ENCODE measurements around the gene RDM1.

RDM1 gene

GRCh38 chr17:35889818-35890773, 40.5 kb downstream of the RDM1 start:
- TF ChIP-seq RAD21 (IDR thresholded peaks at IDR 0.05; ENCODE audit: low read depth), result no peak
- peak; percentile 47; the same call in 1 of the 2 replicates for TF ChIP-seq NFIC (IDR thresholded peaks at IDR 0.05)
- no peak for TF ChIP-seq TEAD4 (IDR thresholded peaks at IDR 0.05)

- TF ChIP-seq YY1 (IDR thresholded peaks at IDR 0.05; ENCODE audit: low read depth) (no peak), CEBPB (IDR thresholded peaks at IDR 0.05) (no peak), REST (IDR thresholded peaks at IDR 0.05; ENCODE audit: low read depth) (no peak), TAF1 (IDR thresholded peaks at IDR 0.05; ENCODE audit: low read depth) (no peak), FOXM1 (IDR thresholded peaks at IDR 0.05; ENCODE audit: borderline replicate concordance, low read depth) (no peak), TCF12 (IDR thresholded peaks at IDR 0.05; ENCODE audit: low read depth) (no peak), EP300 (IDR thresholded peaks at IDR 0.05; ENCODE audit: borderline replicate concordance) (no peak), ZBTB7A (IDR thresholded peaks at IDR 0.05; ENCODE audit: low read depth) (no peak), CREB1 (IDR thresholded peaks at IDR 0.05; ENCODE audit: low read depth) (no peak), EGR1 (IDR thresholded peaks at IDR 0.05) (no peak), MAX (IDR thresholded peaks at IDR 0.05) (no peak), USF1 (IDR thresholded peaks at IDR 0.05) (no peak), NFIC (IDR thresholded peaks at IDR 0.05) (no peak), RAD21 (IDR thresholded peaks at IDR 0.05; ENCODE audit: low read depth) (no peak)
Observed at GRCh38 chr17:35889241-35889640, 41.3 kb downstream of the RDM1 start.

GRCh38 chr17:35879773-35880654, 50.6 kb downstream of the RDM1 start, which contains the start of gene CCL5:
TSS of gene CCL5 (minus strand) at chr17:35880360.
- TF ChIP-seq TCF12 (IDR thresholded peaks at IDR 0.05; ENCODE audit: low read depth) (no peak), USF1 (IDR thresholded peaks at IDR 0.05) (no peak), NFIC (IDR thresholded peaks at IDR 0.05) (no peak), FOXM1 (IDR thresholded peaks at IDR 0.05; ENCODE audit: borderline replicate concordance, low read depth) (no peak), ZBTB7A (IDR thresholded peaks at IDR 0.05; ENCODE audit: low read depth) (no peak), CEBPB (IDR thresholded peaks at IDR 0.05) (no peak), TAF1 (IDR thresholded peaks at IDR 0.05; ENCODE audit: low read depth) (no peak), CREB1 (IDR thresholded peaks at IDR 0.05; ENCODE audit: low read depth) (no peak), EGR1 (IDR thresholded peaks at IDR 0.05) (no peak)

- TF ChIP-seq FOXM1 (IDR thresholded peaks at IDR 0.05; ENCODE audit: borderline replicate concordance, low read depth) (no peak), TCF12 (IDR thresholded peaks at IDR 0.05; ENCODE audit: low read depth) (no peak)
Observed at GRCh38 chr17:35878361-35878760, 52.2 kb downstream of the RDM1 start.

GRCh38 chr17:35877345-35878029, 53.1 kb downstream of the RDM1 start:
- no peak for TF ChIP-seq ZBTB7A (IDR thresholded peaks at IDR 0.05; ENCODE audit: low read depth)
- no peak for TF ChIP-seq CREB1 (IDR thresholded peaks at IDR 0.05; ENCODE audit: low read depth)
- no peak for TF ChIP-seq YY1 (IDR thresholded peaks at IDR 0.05; ENCODE audit: low read depth)
- TF ChIP-seq USF1 (IDR thresholded peaks at IDR 0.05), result no peak
- no peak for TF ChIP-seq NFIC (IDR thresholded peaks at IDR 0.05)
- TF ChIP-seq MAX (IDR thresholded peaks at IDR 0.05), result no peak
- no peak for TF ChIP-seq EGR1 (IDR thresholded peaks at IDR 0.05)

GRCh38 chr17:35876534-35876933, 54.0 kb downstream of the RDM1 start:
- no peak for TF ChIP-seq MAX (IDR thresholded peaks at IDR 0.05)
- TF ChIP-seq YY1 (IDR thresholded peaks at IDR 0.05; ENCODE audit: low read depth), result no peak
- TF ChIP-seq TEAD4 (IDR thresholded peaks at IDR 0.05), result no peak
- no peak for TF ChIP-seq REST (IDR thresholded peaks at IDR 0.05; ENCODE audit: low read depth)
- TF ChIP-seq ZBTB7A (IDR thresholded peaks at IDR 0.05; ENCODE audit: low read depth), result no peak
- TF ChIP-seq TAF1 (IDR thresholded peaks at IDR 0.05; ENCODE audit: low read depth), result no peak
- TF ChIP-seq NFIC (IDR thresholded peaks at IDR 0.05), result no peak
- no peak for TF ChIP-seq RAD21 (IDR thresholded peaks at IDR 0.05; ENCODE audit: low read depth)

Measured in Ishikawa (cell line).